NCI-H1694 treated with DMSO at 0.1 percent for 48 hours (cell line): ENCODE measurements around the gene SVOPL.
"Not testable (repeated sequence)": the region's sequence is repeated elsewhere in the genome, so short reads cannot be mapped to it uniquely, and the experiment has no call there.

Source experiments
- DNase-seq: peaks from one replicate; lab custom pipeline; 2025; lab: John Stamatoyannopoulos, UW

SVOPL gene, protein sequence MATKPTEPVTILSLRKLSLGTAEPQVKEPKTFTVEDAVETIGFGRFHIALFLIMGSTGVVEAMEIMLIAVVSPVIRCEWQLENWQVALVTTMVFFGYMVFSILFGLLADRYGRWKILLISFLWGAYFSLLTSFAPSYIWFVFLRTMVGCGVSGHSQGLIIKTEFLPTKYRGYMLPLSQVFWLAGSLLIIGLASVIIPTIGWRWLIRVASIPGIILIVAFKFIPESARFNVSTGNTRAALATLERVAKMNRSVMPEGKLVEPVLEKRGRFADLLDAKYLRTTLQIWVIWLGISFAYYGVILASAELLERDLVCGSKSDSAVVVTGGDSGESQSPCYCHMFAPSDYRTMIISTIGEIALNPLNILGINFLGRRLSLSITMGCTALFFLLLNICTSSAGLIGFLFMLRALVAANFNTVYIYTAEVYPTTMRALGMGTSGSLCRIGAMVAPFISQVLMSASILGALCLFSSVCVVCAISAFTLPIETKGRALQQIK

DNA sequence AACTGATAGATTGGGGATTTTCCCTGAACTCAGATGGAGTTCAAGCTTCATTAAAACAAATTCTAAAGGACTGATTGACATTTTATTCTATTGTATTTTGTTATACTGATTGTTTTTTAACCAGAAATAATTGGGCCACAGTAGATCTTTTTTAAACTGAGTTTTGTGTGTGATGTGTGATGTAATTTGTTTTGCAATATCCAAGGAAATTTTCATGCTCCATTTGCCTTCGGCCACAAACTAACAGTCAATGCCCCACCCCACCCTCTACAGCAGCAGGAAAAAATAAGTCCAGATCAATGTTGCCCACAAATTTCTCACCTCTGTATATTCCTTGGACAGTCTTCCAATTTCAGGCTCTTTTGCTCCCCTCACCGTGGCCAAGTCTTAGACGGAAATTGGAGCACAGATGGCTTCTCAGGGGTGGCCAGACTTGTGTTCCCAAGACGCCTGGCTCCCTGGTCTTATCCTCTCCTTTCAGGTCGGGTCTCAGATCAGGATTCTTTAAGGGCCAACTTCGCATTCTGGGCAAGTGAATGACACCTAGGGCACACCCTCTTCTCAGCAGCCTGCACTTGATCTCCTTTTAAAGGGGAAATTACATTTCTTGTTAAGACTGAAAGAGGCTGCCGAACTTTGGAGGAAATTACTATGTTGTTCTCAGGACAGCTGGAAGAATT lies at the start of gene SVOPL:
Gene SVOPL, minus strand, starts transcription at position 506 of the 680 bp plus-strand sequence. CDS start 22,317 bp downstream, outside the sequence.
- DNase-seq, result no peak

GRCh38 chr7:138750473-138750872 lies 49.3 kb upstream of the SVOPL start:
- no peak for DNase-seq

GRCh38 chr7:138749960-138750359 lies 48.8 kb upstream of the SVOPL start:
- no peak for DNase-seq

- DNase-seq, result no peak
Measured at GRCh38 chr7:138748666-138749065, 47.5 kb upstream of the SVOPL start.

DNA sequence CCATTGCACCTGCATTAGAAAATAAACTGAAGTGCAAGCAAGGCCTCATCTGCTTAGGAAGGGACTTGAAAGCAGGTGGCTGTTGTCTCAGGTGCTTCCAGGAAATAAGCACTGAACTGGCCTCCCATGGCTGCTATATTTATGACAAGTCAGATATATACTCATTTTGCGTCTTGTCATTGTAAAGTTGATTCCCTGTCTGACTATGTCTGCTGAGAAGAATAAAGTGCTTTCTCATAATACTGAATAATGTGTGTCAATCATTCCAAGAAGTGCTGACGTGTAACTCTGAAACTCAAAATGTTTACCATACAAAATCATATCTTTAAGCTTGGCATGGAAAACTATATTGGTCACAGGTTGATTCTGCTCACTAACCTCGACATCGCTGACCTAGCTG lies 44.9 kb upstream of the SVOPL start:
- DNase-seq, result no peak

DNA sequence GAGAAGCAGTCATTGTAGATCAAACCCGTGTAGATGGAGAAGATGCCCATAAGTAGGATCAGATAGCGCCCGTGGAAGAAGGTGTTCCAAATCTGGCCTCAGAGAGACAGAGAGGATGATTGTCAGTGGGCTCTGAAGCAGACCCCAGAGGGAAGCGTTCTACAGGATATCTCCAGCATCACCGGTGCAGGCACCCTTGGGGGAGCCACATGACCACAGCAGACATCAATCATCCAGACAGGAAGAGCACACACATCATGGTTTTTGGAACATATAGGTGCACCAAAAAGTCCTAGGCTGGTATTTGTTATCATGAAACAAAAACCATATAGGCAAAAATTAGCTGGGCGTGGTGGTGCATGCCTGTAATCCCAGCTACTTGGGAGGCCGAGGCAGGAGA lies 44.0 kb upstream of the SVOPL start:
- no peak for DNase-seq

DNA sequence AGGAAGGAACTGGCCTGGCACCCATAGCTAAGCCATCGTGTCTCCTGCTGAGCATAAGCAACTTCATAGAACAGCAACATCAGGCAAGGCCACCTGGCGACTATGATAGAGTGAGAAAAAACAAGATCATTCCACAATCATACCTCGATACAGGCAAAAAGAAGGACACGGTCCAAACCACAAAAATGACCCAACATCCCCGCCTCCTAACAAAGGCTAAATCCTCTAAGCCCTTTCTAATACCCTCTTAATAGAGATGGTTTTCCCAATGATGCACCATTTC lies 40.2 kb upstream of the SVOPL start:
- no peak for DNase-seq

- no peak for DNase-seq
Measured at GRCh38 chr7:138739859-138740258, 38.7 kb upstream of the SVOPL start.

GRCh38 chr7:138738551-138739335 lies 37.6 kb upstream of the SVOPL start:
- peak; percentile 88 for DNase-seq

DNA sequence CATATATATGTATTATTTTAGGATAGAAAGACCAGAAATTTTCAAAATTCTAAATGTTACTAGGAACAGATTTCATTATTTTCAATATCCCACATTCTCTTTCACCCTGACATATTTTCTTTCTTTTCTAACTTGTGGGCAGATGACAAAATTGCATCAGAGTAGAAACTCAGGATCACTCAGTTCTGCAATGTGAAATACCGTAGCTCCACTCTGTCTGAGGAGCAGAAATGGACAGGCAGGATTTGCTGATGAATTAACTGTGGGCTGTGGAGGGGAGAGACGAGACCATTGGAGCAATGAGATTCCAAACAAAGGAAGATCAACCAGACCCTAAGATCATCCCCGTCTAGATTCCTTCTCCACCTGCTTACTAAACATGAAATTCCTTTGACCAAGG lies 37.0 kb upstream of the SVOPL start:
- DNase-seq, result no peak

DNA sequence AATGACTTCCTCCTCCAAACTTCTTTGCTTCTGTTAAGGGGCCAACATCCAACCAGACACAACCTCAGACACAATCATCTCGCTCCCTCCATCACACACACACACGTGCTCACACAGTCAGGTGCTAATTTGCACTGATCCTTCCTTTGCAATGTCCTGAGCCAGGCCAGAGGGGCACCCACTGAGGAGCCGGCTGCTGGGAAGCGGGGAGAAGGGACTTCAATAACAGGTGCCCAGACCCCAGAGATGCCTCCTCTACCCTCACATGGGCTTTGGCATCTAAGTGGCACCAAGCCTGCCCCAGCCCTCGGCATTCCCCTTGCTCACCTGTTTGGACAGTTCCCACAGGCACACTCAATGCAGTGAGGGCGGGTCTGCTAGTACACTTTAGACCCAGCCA lies 34.2 kb upstream of the SVOPL start:
- DNase-seq, result no peak

GRCh38 chr7:138731733-138732132 lies 30.6 kb upstream of the SVOPL start:
- DNase-seq, result not testable (repeated sequence)

- no peak for DNase-seq
Measured at GRCh38 chr7:138729444-138729843, 28.3 kb upstream of the SVOPL start.

- DNase-seq, result no peak
Measured at GRCh38 chr7:138727336-138728099, 26.4 kb upstream of the SVOPL start.

- DNase-seq, result no peak
Measured at GRCh38 chr7:138726288-138726687, 25.1 kb upstream of the SVOPL start.

DNA sequence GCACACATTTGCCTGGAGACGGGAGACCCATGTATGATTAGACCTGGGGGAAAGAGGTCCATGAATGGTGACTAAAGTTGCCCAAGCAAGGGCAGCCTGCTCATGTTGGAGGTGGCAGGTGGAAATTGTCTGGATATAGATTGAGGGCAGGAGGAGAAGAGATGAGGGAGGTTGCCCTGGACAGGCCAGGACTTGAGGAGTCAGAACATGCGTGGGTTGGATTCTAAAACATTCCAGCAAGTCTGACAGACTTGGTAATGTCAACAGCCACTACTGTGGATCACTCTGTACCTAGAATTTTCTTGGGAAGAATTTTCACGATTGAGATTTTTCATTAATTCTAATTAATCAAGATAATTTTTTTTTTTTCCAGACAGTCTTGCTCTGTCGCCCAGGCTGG lies 19.1 kb upstream of the SVOPL start:
- no peak for DNase-seq

DNA sequence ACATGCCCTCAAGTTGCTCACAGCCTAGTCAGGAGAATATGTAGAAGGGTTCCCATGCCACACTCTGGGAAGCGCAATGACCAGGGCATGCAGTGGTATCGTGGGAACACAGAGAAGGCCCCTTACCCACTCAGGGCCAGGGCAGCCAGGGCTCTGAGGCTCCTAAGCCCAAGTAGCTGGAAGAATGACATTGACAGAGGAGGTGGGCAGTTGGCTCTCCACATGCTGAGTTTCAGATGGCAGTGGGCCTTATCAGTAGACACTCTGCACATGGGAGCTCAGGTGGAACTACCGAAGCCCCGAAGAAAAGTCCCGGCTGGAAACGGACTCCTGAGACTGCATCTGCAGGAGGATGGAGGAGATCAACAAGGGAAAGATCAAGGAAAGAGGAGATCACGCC lies 15.7 kb upstream of the SVOPL start:
- DNase-seq, result no peak

GRCh38 chr7:138713191-138713590 lies 12.0 kb upstream of the SVOPL start:
- DNase-seq, result no peak

DNA sequence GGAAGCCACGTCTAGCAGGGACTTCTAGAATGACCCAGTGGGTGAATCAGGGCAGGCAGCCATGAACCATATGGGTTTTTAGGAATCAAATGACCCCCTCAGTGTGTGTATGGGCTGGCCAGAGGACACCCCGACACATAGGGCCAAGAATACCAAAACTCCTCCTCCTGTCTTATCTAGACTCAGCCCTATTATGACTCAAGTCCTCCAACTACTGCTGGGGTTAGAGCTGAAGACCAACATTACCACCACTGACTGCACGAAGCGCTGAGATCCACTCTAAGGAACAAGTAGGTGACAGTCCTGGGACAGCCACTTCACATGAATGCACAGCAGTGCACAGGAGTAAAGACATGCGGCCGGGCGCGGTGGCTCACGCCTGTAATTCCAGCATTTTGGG lies 11.5 kb upstream of the SVOPL start:
- no peak for DNase-seq

DNA sequence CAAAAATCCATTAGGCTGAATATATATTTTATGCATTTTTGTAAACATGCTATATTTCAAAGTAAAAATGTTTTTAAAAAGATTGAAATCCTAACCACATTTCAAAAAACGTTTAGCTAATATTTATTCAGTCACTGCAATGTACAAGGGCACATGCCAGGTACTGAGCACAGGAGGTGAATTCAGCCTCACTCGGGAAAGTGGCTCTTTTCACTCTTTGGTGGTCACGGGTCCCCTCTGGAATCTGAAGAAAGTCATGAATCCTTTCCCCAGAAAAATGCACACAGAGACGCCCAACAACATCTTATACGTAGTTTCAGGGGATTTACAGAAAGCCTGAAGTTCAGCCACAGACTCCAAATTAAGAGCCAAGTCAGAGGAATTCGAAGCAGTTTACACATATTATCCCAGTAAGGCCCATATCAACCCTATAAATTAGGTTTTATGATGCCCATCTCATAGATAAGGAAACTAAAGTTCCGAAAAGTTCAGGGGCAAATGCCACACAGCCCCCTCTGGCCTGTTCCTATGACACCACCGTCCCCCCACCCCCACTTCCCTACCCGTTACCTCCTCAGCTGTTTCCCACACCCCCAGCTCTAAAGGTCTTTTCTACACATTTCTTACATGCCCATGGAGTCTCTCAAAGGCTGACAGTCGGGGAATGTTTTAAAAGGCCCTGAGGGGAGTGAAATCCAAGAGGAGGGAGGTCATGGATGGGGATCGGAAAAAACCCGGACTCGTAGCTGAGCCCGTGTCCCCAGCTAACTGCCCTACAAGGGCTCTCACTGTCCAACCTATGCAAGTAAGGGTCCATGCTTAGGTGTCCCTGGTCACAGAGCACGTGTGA lies 9.6 kb upstream of the SVOPL start:
- no peak for DNase-seq

DNA sequence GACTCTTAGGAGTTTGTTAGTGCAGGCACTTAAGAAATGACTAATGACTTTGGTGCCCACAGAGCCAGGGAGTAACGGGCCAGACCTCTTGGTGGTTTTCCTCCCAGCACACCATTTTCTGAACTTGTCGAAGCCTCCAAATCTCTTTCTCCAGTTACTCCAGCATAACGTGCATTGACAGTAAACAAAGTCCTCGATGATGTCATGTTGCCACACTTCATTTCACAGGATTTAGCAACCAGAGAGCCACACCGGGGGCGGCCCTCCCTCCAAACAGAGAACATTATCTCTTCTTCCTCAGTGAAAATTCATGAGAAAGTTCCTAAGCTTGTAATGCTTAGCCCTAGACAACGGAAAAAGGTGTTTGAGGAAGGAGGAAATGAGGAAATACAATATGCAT lies 4.0 kb upstream of the SVOPL start:
- no peak for DNase-seq
